ENCODE results near the gene PLCL1.

Gene PLCL1

GRCh38 chr2:197927994-197928393 is 123.6 kb downstream of the PLCL1 start:
- DNase-seq (ENCODE audit: low read depth): peak; percentile 6

- DNase-seq (ENCODE audit: low read depth): no peak
These were observed 124.9 kb downstream of the PLCL1 start for GRCh38 chr2:197929008-197929885.

- DNase-seq (ENCODE audit: low read depth): no peak
These were observed 125.5 kb downstream of the PLCL1 start for GRCh38 chr2:197929886-197930227.

- DNase-seq (ENCODE audit: low read depth): no peak
These were observed 126.3 kb downstream of the PLCL1 start for GRCh38 chr2:197930570-197931278.

GRCh38 chr2:197931661-197932312 is 127.4 kb downstream of the PLCL1 start:
- DNase-seq (ENCODE audit: low read depth): no peak

- DNase-seq (ENCODE audit: low read depth): no peak
These were observed 128.0 kb downstream of the PLCL1 start for GRCh38 chr2:197932374-197932773.

GRCh38 chr2:197934261-197934933 is 130.0 kb downstream of the PLCL1 start:
- DNase-seq (ENCODE audit: low read depth): no peak

GRCh38 chr2:197934934-197935289 is 130.5 kb downstream of the PLCL1 start:
- no peak for DNase-seq (ENCODE audit: low read depth)

- DNase-seq (ENCODE audit: low read depth): no peak
These were observed 133.4 kb downstream of the PLCL1 start for GRCh38 chr2:197937814-197938213.

- no peak for DNase-seq (ENCODE audit: low read depth)
These were observed 134.2 kb downstream of the PLCL1 start for GRCh38 chr2:197938555-197938954.

GRCh38 chr2:197939787-197940186 is 135.4 kb downstream of the PLCL1 start:
- DNase-seq (ENCODE audit: low read depth): no peak

- DNase-seq (ENCODE audit: low read depth): no peak
These were observed 136.0 kb downstream of the PLCL1 start for GRCh38 chr2:197940382-197940781.

GRCh38 chr2:197941715-197942114 is 137.3 kb downstream of the PLCL1 start:
- DNase-seq (ENCODE audit: low read depth): no peak

GRCh38 chr2:197943731-197944130 is 139.3 kb downstream of the PLCL1 start:
- DNase-seq (ENCODE audit: low read depth): no peak

- no peak for DNase-seq (ENCODE audit: low read depth)
These were observed 140.2 kb downstream of the PLCL1 start for GRCh38 chr2:197944416-197945096.

GRCh38 chr2:197946562-197946961 is 142.2 kb downstream of the PLCL1 start:
- no peak for DNase-seq (ENCODE audit: low read depth)

- no peak for DNase-seq (ENCODE audit: low read depth)
These were observed 142.9 kb downstream of the PLCL1 start for GRCh38 chr2:197947219-197947757.

- DNase-seq (ENCODE audit: low read depth): no peak
These were observed 144.8 kb downstream of the PLCL1 start for GRCh38 chr2:197949224-197949623.

- no peak for DNase-seq (ENCODE audit: low read depth)
These were observed 145.6 kb downstream of the PLCL1 start for GRCh38 chr2:197950006-197950405.

- no peak for DNase-seq (ENCODE audit: low read depth)
These were observed 146.3 kb downstream of the PLCL1 start for GRCh38 chr2:197950724-197951123.

- DNase-seq (ENCODE audit: low read depth): no peak
These were observed 148.3 kb downstream of the PLCL1 start for GRCh38 chr2:197952540-197953202.
